Vagina (tissue), 2 donors: ENCODE results near the gene ALK. TPM values are rescaled to one million over a fixed set of nuclear protein-coding genes. Genes with fewer than 3 reads are reported as not detected.

ENCODE experiments used
- DNase-seq, 2 donors: peaks; one replicate each; pipeline ENCODE4 v3.0.0-alpha.2; 2017; ENCODE audit errors: extremely low spot score in 2 of 2
- H3K27ac ChIP-seq: fragments of 200-600 bp; sonication (generic); one replicate; pipeline ENCODE4 v1.5.1; 2019
- H3K27me3 ChIP-seq: fragments of 200-600 bp; sonication (generic); one replicate; pipeline ENCODE4 v1.5.1; 2019
- H3K36me3 ChIP-seq, 2 donors: fragments of 200-600 bp; sonication (generic); one replicate each; pipeline ENCODE4 v1.5.1; 2017 to 2019
- H3K4me1 ChIP-seq: fragments of 200-600 bp; sonication (generic); one replicate; pipeline ENCODE4 v1.5.1; 2019
- H3K4me3 ChIP-seq, 2 donors: fragments of 200-600 bp; sonication (generic); 1 replicate in 1 of 2; 2 replicates in 1 of 2; pipeline ENCODE4 v1.5.1; 2016 to 2019
- H3K9me3 ChIP-seq: fragments of 200-600 bp; sonication (generic); one replicate; pipeline ENCODE4 v1.5.1; 2019
- CTCF ChIP-seq, 3 experiments: fragments of 450-650 bp in 2 of 3; fragments of 200-600 bp in 1 of 3; sonication (generic) in 1 of 3; IDR thresholded peaks; one replicate each; pipeline ENCODE4 v1.5.1; 2017 to 2019; ENCODE audit warnings: antibody characterized with exemption in 3 of 3, mild to moderate bottlenecking in 2 of 3, moderate library complexity in 2 of 3
- POLR2A ChIP-seq, 2 donors: fragments of 450-650 bp; IDR thresholded peaks; one replicate each; pipeline ENCODE4 v1.6.1; 2017; ENCODE audit warnings: antibody characterized with exemption in 2 of 2, mild to moderate bottlenecking in 2 of 2, moderate library complexity in 2 of 2
- POLR2AphosphoS5 ChIP-seq, 2 donors: sonication (generic); formaldehyde crosslinking; IDR thresholded peaks; one replicate each; pipeline ENCODE4 v1.9.0; 2017; ENCODE audit warnings: antibody characterized with exemption in 2 of 2, mild to moderate bottlenecking in 2 of 2, low read depth in 1 of 2; ENCODE audit not compliant: insufficient read depth in 1 of 2
- intact Hi-C: fragments of 100-400 bp; cut with DNase I; formaldehyde crosslinking; loops from one replicate; pipeline ENCODE4 v1.15.1; 2023
- total RNA-seq: library from RNA; depleted of rRNA; stranded (reverse); fragments of >200 nt; gene quantifications from one replicate; pipeline ENCODE4 v1.2.3, GENCODE V29; 2016

The ALK gene
- total RNA-seq, 1 donor from 2014 or later = 0.74 TPM

- Histone ChIP-seq H3K27ac (no peak overlapping the region), H3K4me3 (no peak overlapping the region), H3K9me3 (no peaks in the 10 kb centered on the region), H3K4me1 (no peaks in the 10 kb centered on the region), H3K27me3 (no peaks in the 10 kb centered on the region), H3K36me3 (no peaks in the 10 kb centered on the region)
- intact Hi-C loops = no loop called here
- no peak for TF ChIP-seq CTCF (IDR thresholded peaks at IDR 0.05)
- no peak for TF ChIP-seq POLR2A (IDR thresholded peaks at IDR 0.05)
- TF ChIP-seq POLR2AphosphoS5 (IDR thresholded peaks at IDR 0.05; ENCODE audit: insufficient read depth in 1 of 2, low read depth in 1 of 2) = no peak
- no peak for DNase-seq
Measured at GRCh38 chr2:29531626-29532025, 389.8 kb downstream of the ALK start.

- no peaks in the 10 kb centered on the region for H3K36me3 ChIP-seq
- H3K27me3 ChIP-seq = no peaks in the 10 kb centered on the region
- no peak overlapping the region for H3K4me3 ChIP-seq
- H3K4me1 ChIP-seq = no peaks in the 10 kb centered on the region
- DNase-seq = no peak
- no peak overlapping the region for H3K27ac ChIP-seq
- intact Hi-C loops = no loop called here
- no peaks in the 10 kb centered on the region for H3K9me3 ChIP-seq
- TF ChIP-seq CTCF (IDR thresholded peaks at IDR 0.05) (no peak), POLR2A (IDR thresholded peaks at IDR 0.05) (no peak), POLR2AphosphoS5 (IDR thresholded peaks at IDR 0.05; ENCODE audit: insufficient read depth in 1 of 2, low read depth in 1 of 2) (no peak)
Measured at GRCh38 chr2:29530281-29530680, 391.1 kb downstream of the ALK start.

- intact Hi-C loops = no loop called here
- H3K27me3 ChIP-seq = no peaks in the 10 kb centered on the region
Measured at GRCh38 chr2:29528891-29529520, 392.4 kb downstream of the ALK start.

DNA sequence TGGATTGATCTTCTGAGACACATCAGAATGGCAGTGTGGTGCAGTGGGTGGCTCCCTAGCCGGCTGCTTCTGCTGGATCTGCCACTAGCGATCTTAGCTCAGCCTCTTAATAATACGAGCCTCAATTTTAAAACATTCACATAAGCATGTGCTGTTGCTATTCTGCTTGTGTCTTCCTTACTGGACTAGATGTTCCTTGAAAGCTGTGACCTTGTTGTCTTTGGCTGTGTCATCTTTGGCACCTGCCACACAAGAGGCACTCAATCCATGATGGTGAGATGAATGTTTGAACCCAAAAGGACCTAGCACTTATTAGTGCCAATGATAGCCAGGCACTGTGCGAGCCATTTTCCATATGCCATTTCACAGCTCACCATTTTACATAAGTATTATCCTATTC is 393.0 kb downstream of the ALK start:
- DNase-seq = no peak
- intact Hi-C loops = no loop called here
- Histone ChIP-seq H3K27ac (no peak overlapping the region), H3K36me3 (no peaks in the 10 kb centered on the region), H3K9me3 (no peaks in the 10 kb centered on the region), H3K27me3 (no peaks in the 10 kb centered on the region), H3K4me3 (no peak overlapping the region), H3K4me1 (no peaks in the 10 kb centered on the region)
- TF ChIP-seq POLR2AphosphoS5 (IDR thresholded peaks at IDR 0.05; ENCODE audit: insufficient read depth in 1 of 2, low read depth in 1 of 2) = no peak
- TF ChIP-seq POLR2A (IDR thresholded peaks at IDR 0.05) = no peak
- no peak for TF ChIP-seq CTCF (IDR thresholded peaks at IDR 0.05)

More at GRCh38 chr2:29528891-29529520, 392.4 kb downstream of the ALK start:
- H3K9me3 ChIP-seq = no peaks in the 10 kb centered on the region
- no peaks in the 10 kb centered on the region for H3K4me1 ChIP-seq
- DNase-seq = no peak
- H3K4me3 ChIP-seq = no peak overlapping the region
- H3K36me3 ChIP-seq = no peaks in the 10 kb centered on the region
- TF ChIP-seq CTCF (IDR thresholded peaks at IDR 0.05) = no peak
- no peak for TF ChIP-seq POLR2AphosphoS5 (IDR thresholded peaks at IDR 0.05; ENCODE audit: insufficient read depth in 1 of 2, low read depth in 1 of 2)
- TF ChIP-seq POLR2A (IDR thresholded peaks at IDR 0.05) = no peak
- no peak overlapping the region for H3K27ac ChIP-seq

DNA sequence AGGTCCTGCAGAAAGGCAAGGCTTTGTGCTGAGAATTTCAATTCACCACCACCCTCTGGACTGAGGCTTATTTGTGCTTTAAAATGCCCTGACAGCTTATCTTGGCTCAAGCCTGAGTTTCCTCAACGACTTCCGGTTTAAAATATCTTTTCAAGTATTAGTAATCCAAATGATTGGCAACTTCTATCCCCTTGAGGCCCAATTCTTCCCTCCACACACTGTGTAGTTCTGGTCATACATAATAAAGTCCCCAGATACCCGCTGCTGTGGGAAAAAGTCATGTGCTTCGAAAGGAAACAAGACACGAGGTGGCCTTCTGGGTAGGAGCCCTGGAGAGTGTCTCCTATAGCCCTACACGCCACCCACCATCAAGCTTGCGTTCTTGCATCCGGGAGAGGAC is 393.4 kb downstream of the ALK start:
- no peak for TF ChIP-seq CTCF (IDR thresholded peaks at IDR 0.05)
- no peak for TF ChIP-seq POLR2A (IDR thresholded peaks at IDR 0.05)
- no peak for TF ChIP-seq POLR2AphosphoS5 (IDR thresholded peaks at IDR 0.05; ENCODE audit: insufficient read depth in 1 of 2, low read depth in 1 of 2)
- Histone ChIP-seq H3K27ac (no peak overlapping the region), H3K4me3 (no peak overlapping the region), H3K9me3 (no peaks in the 10 kb centered on the region), H3K4me1 (no peaks in the 10 kb centered on the region), H3K36me3 (no peaks in the 10 kb centered on the region), H3K27me3 (no peaks in the 10 kb centered on the region)
- intact Hi-C loops = no loop called here
- no peak for DNase-seq
